ENCODE data around the gene PSMB5. TPM values are rescaled to one million over a fixed set of nuclear protein-coding genes. Genes with fewer than 3 reads are reported as not detected.

Gene PSMB5
- total RNA-seq, 1 donor from 2014 or later = 239 TPM

GRCh38 chr14:23071244-23071920 lies 36.7 kb upstream of the PSMB5 start:
- H3K36me3 ChIP-seq (ENCODE audit: insufficient read depth, low read length) = peaks cover 46% of the 10 kb centered on the region
- no peak for FAIRE-seq
- peak overlapping the region; percentile 99 for H3K9ac ChIP-seq (ENCODE audit: low read length)

GRCh38 chr14:23070262-23071129 lies 35.8 kb upstream of the PSMB5 start:
- peaks cover 84% of the 10 kb centered on the region for H3K79me2 ChIP-seq (ENCODE audit: insufficient read depth, low read length)
- peak overlapping the region; percentile 89 for H3K27ac ChIP-seq (ENCODE audit: low read depth, low read length)
- peaks cover 34% of the 10 kb centered on the region for H3K4me1 Mint-ChIP-seq (ENCODE audit: low read depth, unreplicated experiment)

More at GRCh38 chr14:23071244-23071920, 36.7 kb upstream of the PSMB5 start:
- DNase-seq (ENCODE audit: low read depth) = peak; percentile 93
- H3K27ac ChIP-seq (ENCODE audit: low read depth, low read length) = peak overlapping the region; percentile 89
- Mint-ChIP-seq H3K4me3 (ENCODE audit: unreplicated experiment) (peak overlapping the region; percentile 97), H3K27ac (ENCODE audit: unreplicated experiment) (peak overlapping the region; percentile 92), H3K36me3 (ENCODE audit: low read depth, unreplicated experiment) (peaks cover 6% of the 10 kb centered on the region), H3K4me1 (ENCODE audit: low read depth, unreplicated experiment) (peaks cover 27% of the 10 kb centered on the region), H3K9me3 (ENCODE audit: unreplicated experiment) (no peaks in the 10 kb centered on the region), H3K27me3 (ENCODE audit: low read depth, unreplicated experiment) (no peaks in the 10 kb centered on the region)
- no peak overlapping the region for H2AFZ ChIP-seq (ENCODE audit: low read depth, low read length)
- peak overlapping the region; percentile 97 for H3K4me2 ChIP-seq (ENCODE audit: low read length)
- peaks cover 55% of the 10 kb centered on the region for H4K20me1 ChIP-seq (ENCODE audit: insufficient read depth, low read length)
- TF ChIP-seq CTCF (IDR thresholded peaks at IDR 0.05; ENCODE audit: insufficient read depth, low read depth, low read length) (no peak), EZH2 (IDR thresholded peaks at IDR 0.05; ENCODE audit: insufficient read depth, low read length) (no peak)
- H3K4me3 ChIP-seq (ENCODE audit: insufficient read depth, low read depth, low read length) = peak overlapping the region; percentile 98
- no peaks in the 10 kb centered on the region for H3K9me3 ChIP-seq (ENCODE audit: insufficient read depth, low read depth, low read length)
- H3K79me2 ChIP-seq (ENCODE audit: insufficient read depth, low read length) = peaks cover 81% of the 10 kb centered on the region
- peaks cover 37% of the 10 kb centered on the region for H3K4me1 ChIP-seq (ENCODE audit: insufficient read depth, low read length)
- no peaks in the 10 kb centered on the region for H3K27me3 ChIP-seq (ENCODE audit: insufficient read depth, low read length)

More at GRCh38 chr14:23070262-23071129, 35.8 kb upstream of the PSMB5 start:
- H3K4me2 ChIP-seq (ENCODE audit: low read length) = peak overlapping the region; percentile 97
- no peaks in the 10 kb centered on the region for H3K9me3 ChIP-seq (ENCODE audit: insufficient read depth, low read depth, low read length)
- H3K27me3 ChIP-seq (ENCODE audit: insufficient read depth, low read length) = no peaks in the 10 kb centered on the region
- peaks cover 48% of the 10 kb centered on the region for H3K36me3 ChIP-seq (ENCODE audit: insufficient read depth, low read length)
- peaks cover 6% of the 10 kb centered on the region for H3K36me3 Mint-ChIP-seq (ENCODE audit: low read depth, unreplicated experiment)
- H3K4me3 Mint-ChIP-seq (ENCODE audit: unreplicated experiment) = peak overlapping the region; percentile 97
- peak overlapping the region; percentile 92 for H3K27ac Mint-ChIP-seq (ENCODE audit: unreplicated experiment)
- peaks cover 58% of the 10 kb centered on the region for H4K20me1 ChIP-seq (ENCODE audit: insufficient read depth, low read length)
- no peak overlapping the region for H2AFZ ChIP-seq (ENCODE audit: low read depth, low read length)
- peaks cover 43% of the 10 kb centered on the region for H3K4me1 ChIP-seq (ENCODE audit: insufficient read depth, low read length)
- TF ChIP-seq EZH2 (IDR thresholded peaks at IDR 0.05; ENCODE audit: insufficient read depth, low read length) = no peak
- TF ChIP-seq CTCF (IDR thresholded peaks at IDR 0.05; ENCODE audit: insufficient read depth, low read depth, low read length) = no peak
- no peak for DNase-seq (ENCODE audit: low read depth)
- H3K9ac ChIP-seq (ENCODE audit: low read length) = peak overlapping the region; percentile 99
- no peaks in the 10 kb centered on the region for H3K9me3 Mint-ChIP-seq (ENCODE audit: unreplicated experiment)
- H3K27me3 Mint-ChIP-seq (ENCODE audit: low read depth, unreplicated experiment) = no peaks in the 10 kb centered on the region
- peak overlapping the region; percentile 98 for H3K4me3 ChIP-seq (ENCODE audit: insufficient read depth, low read depth, low read length)
- FAIRE-seq = no peak
